Smooth muscle cell (in vitro differentiated cells): ENCODE results near the gene MSLN. TPM values are rescaled to one million over a fixed set of nuclear protein-coding genes. Genes with fewer than 3 reads are reported as not detected.

Experiments used
- DNase-seq: peaks from one replicate; lab custom pipeline; 2025; ENCODE audit not compliant: unreplicated experiment; lab: John Stamatoyannopoulos, UW
- H2AFZ ChIP-seq: fragments of 200-600 bp; sonication (generic); 2 replicates; pipeline ENCODE4 v1.6.0; 2016; ENCODE audit warnings: antibody characterized with exemption, low read depth, mild to moderate bottlenecking
- H3F3A ChIP-seq: fragments of 200-600 bp; sonication (generic); 2 replicates; pipeline ENCODE4 v1.6.0; 2017; ENCODE audit warnings: antibody characterized with exemption, low read depth
- H3K27ac ChIP-seq: fragments of 200-600 bp; sonication (generic); 2 replicates; pipeline ENCODE4 v1.5.1; 2016; ENCODE audit warnings: low read depth, mild to moderate bottlenecking
- H3K27me3 ChIP-seq: fragments of 200-600 bp; sonication (generic); 2 replicates; pipeline ENCODE4 v1.6.1; 2016; ENCODE audit warnings: low read depth, mild to moderate bottlenecking
- H3K36me3 ChIP-seq: fragments of 200-600 bp; sonication (generic); 2 replicates; pipeline ENCODE4 v1.5.1; 2016; ENCODE audit warnings: low read depth
- H3K4me1 ChIP-seq: fragments of 200-600 bp; sonication (generic); 2 replicates; pipeline ENCODE4 v1.5.1; 2016; ENCODE audit warnings: low read depth
- H3K4me2 ChIP-seq: fragments of 200-600 bp; sonication (generic); 2 replicates; pipeline ENCODE4 v1.6.0; 2016; ENCODE audit warnings: mild to moderate bottlenecking
- H3K4me3 ChIP-seq: fragments of 200-600 bp; sonication (generic); 2 replicates; pipeline ENCODE4 v1.5.1; 2016; ENCODE audit warnings: mild to moderate bottlenecking
- H3K79me2 ChIP-seq: fragments of 200-600 bp; sonication (generic); 2 replicates; pipeline ENCODE4 v1.6.0; 2016; ENCODE audit warnings: low read depth, mild to moderate bottlenecking
- H3K9ac ChIP-seq: fragments of 200-600 bp; sonication (generic); 2 replicates; pipeline ENCODE4 v1.6.0; 2016; ENCODE audit warnings: low read depth
- H3K9me3 ChIP-seq: fragments of 200-600 bp; sonication (generic); replicated peaks from 2 replicates; pipeline ENCODE4 v1.5.1; 2016; ENCODE audit warnings: low read depth
- H4K20me1 ChIP-seq: fragments of 200-600 bp; sonication (generic); 2 replicates; pipeline ENCODE4 v1.6.0; 2016; ENCODE audit warnings: low read depth
- WGBS: methylation state at CpG from one replicate; pipeline ENCODE4 v1.1.7; 2016; ENCODE audit warnings: low lambda C conversion rate; 5-methylcytosine and 5-hydroxymethylcytosine counted together
- polyA plus RNA-seq: library from polyadenylated mRNA; unstranded; fragments of >200 nt; fragmentation: Nextera tagmentation; extraction: Ambion mirVana; gene quantifications from 2 replicates; pipeline ENCODE4 v1.2.1, GENCODE V29; 2016
- total RNA-seq: library from RNA; depleted of rRNA; stranded (reverse); fragments of >200 nt; gene quantifications from 2 replicates; pipeline ENCODE4 v1.2.3, GENCODE V29; 2014
- TF ChIP-seq, protein P1 (sequence below): fragments of 200-600 bp; sonication (generic); IDR thresholded peaks from 2 replicates; pipeline ENCODE4 v1.5.1; 2017; ENCODE audit warnings: borderline replicate concordance, mild to moderate bottlenecking, antibody characterized with exemption; ENCODE audit not compliant: insufficient read depth, poor library complexity, severe bottlenecking

Gene MSLN
- total and polyA plus RNA-seq, 2 experiments from 2014 or later: 0.26 to 3.7 TPM

DNA sequence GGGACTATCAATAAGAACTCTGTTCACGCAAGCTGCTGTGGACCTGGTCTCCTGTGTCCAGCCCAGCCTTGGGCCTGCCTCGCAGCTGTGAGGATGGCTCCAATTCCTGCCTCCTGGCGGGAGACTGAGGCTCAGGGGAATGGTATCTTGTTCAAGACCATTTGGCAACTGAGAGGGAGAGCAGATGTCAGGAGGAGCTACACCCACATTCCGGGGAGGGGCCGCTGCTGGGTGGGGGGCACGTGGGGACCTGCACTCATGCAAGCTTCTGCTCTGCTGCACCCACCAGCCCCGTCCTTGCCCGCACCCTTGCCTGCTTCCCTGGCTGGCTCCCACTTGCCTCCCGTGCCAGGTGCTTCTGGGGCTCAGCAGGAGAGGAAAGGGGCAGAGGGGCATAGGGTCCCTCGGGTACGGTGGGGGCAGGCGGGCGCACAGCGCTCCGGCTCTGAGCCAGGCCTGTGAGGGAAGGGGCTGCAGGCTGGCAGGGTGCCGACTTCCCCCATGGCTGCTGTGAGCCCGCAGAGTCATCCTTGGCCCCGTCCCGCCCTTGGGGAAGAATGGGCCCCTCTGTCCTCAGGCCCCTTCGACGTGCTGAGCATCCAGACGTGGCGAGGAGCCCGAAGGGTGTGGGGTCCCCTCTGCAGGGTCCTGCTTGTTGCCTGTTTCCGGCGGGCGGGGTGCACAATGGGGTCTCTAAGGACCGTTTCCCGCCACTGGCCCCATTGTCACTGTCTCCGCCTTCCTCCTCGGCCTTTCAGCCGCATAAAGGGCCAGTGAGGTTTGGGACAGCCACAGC is 42.9 kb upstream of the MSLN start:
- H3F3A ChIP-seq: no peaks in the 10 kb centered on the region
- peaks cover 18% of the 10 kb centered on the region for H4K20me1 ChIP-seq
- TF ChIP-seq, protein P1, sequence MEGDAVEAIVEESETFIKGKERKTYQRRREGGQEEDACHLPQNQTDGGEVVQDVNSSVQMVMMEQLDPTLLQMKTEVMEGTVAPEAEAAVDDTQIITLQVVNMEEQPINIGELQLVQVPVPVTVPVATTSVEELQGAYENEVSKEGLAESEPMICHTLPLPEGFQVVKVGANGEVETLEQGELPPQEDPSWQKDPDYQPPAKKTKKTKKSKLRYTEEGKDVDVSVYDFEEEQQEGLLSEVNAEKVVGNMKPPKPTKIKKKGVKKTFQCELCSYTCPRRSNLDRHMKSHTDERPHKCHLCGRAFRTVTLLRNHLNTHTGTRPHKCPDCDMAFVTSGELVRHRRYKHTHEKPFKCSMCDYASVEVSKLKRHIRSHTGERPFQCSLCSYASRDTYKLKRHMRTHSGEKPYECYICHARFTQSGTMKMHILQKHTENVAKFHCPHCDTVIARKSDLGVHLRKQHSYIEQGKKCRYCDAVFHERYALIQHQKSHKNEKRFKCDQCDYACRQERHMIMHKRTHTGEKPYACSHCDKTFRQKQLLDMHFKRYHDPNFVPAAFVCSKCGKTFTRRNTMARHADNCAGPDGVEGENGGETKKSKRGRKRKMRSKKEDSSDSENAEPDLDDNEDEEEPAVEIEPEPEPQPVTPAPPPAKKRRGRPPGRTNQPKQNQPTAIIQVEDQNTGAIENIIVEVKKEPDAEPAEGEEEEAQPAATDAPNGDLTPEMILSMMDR: no peak
- no peak for DNase-seq
- no peak overlapping the region for H3K4me3 ChIP-seq
- no peak overlapping the region for H3K27ac ChIP-seq
- no peaks in the 10 kb centered on the region for H3K9me3 ChIP-seq
- H3K4me1 ChIP-seq: peaks cover 15% of the 10 kb centered on the region
- no peak overlapping the region for H3K4me2 ChIP-seq
- H3K27me3 ChIP-seq: no peaks in the 10 kb centered on the region
- H3K9ac ChIP-seq: no peak overlapping the region
- WGBS: 90% methylated on average over 30 of the region's 32 CpGs
- H2AFZ ChIP-seq: no peak overlapping the region
- no peaks in the 10 kb centered on the region for H3K79me2 ChIP-seq
- no peaks in the 10 kb centered on the region for H3K36me3 ChIP-seq

DNA sequence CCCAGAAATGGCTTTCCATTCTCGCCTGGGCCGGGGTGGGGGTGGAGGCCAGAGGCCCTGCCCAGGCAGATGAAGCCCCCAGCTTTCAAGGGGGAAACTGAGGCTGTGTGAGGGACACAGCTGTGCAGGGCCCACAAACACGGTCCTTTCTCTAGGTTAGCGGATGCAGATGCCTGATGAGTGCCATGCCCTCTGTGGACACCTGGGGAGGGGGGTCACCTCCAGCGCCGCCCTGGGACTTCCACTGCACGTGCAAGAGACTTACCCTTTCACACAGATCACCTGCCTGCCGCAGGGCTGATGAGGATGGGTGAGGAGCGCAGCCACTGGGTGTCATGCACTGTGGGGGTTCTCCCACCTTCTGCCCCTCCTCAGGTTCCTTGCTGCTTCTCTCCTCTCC is 42.1 kb upstream of the MSLN start:
- Histone ChIP-seq H3K9ac (no peak overlapping the region), H3K9me3 (no peaks in the 10 kb centered on the region), H3K27me3 (no peaks in the 10 kb centered on the region), H3K4me1 (peaks cover 15% of the 10 kb centered on the region), H2AFZ (no peak overlapping the region), H3K4me3 (no peak overlapping the region), H3K36me3 (no peaks in the 10 kb centered on the region), H3K79me2 (no peaks in the 10 kb centered on the region), H3K4me2 (no peak overlapping the region), H3F3A (no peaks in the 10 kb centered on the region), H4K20me1 (peaks cover 18% of the 10 kb centered on the region), H3K27ac (no peak overlapping the region)
- 97% methylated on average over 9 of the region's 9 CpGs for WGBS
- TF ChIP-seq, protein P1: no peak
- no peak for DNase-seq

DNA sequence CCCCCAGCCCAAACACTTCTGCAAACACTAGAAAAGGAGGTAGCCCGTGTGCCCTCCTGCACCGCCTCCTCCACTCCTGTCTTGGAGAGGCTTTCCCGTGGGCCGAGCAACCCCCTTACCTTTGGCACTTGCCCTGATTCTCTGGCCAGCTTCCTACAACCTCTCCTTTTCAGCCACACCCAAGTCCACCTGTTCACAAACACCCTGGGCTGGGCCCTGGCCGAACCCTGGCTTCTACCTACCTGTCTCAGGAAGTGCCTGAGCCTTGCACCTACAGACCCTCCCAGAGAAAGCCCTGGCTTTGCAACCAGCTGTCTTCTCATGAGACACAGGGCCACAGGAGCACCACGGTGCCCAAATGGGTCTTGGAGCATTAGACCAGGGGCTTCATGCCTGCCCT is 41.6 kb upstream of the MSLN start:
- H3K36me3 ChIP-seq: no peaks in the 10 kb centered on the region
- H3K27ac ChIP-seq: no peak overlapping the region
- H3K4me3 ChIP-seq: no peak overlapping the region
- TF ChIP-seq, protein P1: no peak
- WGBS: 93% methylated on average over 6 of the region's 6 CpGs
- peaks cover 18% of the 10 kb centered on the region for H4K20me1 ChIP-seq
- no peaks in the 10 kb centered on the region for H3F3A ChIP-seq
- H3K79me2 ChIP-seq: no peaks in the 10 kb centered on the region
- no peak overlapping the region for H2AFZ ChIP-seq
- H3K9ac ChIP-seq: no peak overlapping the region
- H3K9me3 ChIP-seq: no peaks in the 10 kb centered on the region
- H3K27me3 ChIP-seq: no peaks in the 10 kb centered on the region
- peaks cover 15% of the 10 kb centered on the region for H3K4me1 ChIP-seq
- H3K4me2 ChIP-seq: no peak overlapping the region
- DNase-seq: no peak
